Measurements from ENCODE around the gene LENEP. TPM values are rescaled to one million over a fixed set of nuclear protein-coding genes. Genes with fewer than 3 reads are reported as not detected.
A peak's percentile ranks its signal among the peaks of the same experiment; 100 is the strongest.

The LENEP gene
- total RNA-seq (1 to 10 TPM; 1.1 to 3.1 TPM), polyA plus RNA-seq (not detected)

- no peak within 1 kb of the TSS for H3K4me3 ChIP-seq (ENCODE audit: low read length in 2 of 2)
- Mint-ChIP-seq H3K4me3 (peak within 1 kb of the TSS in 1 of 8 donors; percentile 54), H3K36me3 (peaks cover 12 to 27% of the 10 kb centered on the region in 2 donors), H3K9me3 (peaks cover 0 to 3% (median 0%) of the 10 kb centered on the region in 8 donors), H3K4me1 (peaks cover 19 to 32% (median 25%) of the 10 kb centered on the region in 4 donors), H3K27ac (peak within 1 kb of the TSS in 3 of 7 donors; percentile 29 to 47 (median 40)), H3K27me3 (no peaks in the 10 kb centered on the region)
- no peak for DNase-seq
- ChIA-PET CTCF (ENCODE audit: partially characterized antibody) (interaction anchor here (0.9 to 16.3 kb wide), 10 partner anchors 10 to 59 kb away, joined by 3 to 381 read pairs (median 4); partner anchors contain the start of genes ADAM15, FLAD1, PBXIP1 and PYGO2), POLR2A (ENCODE audit: partially characterized antibody) (interaction anchor here (0.6 to 38.9 kb wide), 7 partner anchors 8 to 179 kb away, joined by 3 to 1543 read pairs (median 7); partner anchors contain the start of genes CKS1B, FLAD1, KRTCAP2 and PBXIP1)
- peaks cover 24% of the 10 kb centered on the region for H3K4me1 ChIP-seq (ENCODE audit: insufficient read depth, low read length)
- intact Hi-C loops (cut with micrococcal nuclease) = no loop called here
- peaks cover 17% of the 10 kb centered on the region for H3K36me3 ChIP-seq (ENCODE audit: insufficient read depth, low read length)
- no peak within 1 kb of the TSS for H3K27ac ChIP-seq (ENCODE audit: low read depth, low read length)
- no peaks in the 10 kb centered on the region for H3K27me3 ChIP-seq (ENCODE audit: insufficient read depth, low read length)
- H3K9me3 ChIP-seq (ENCODE audit: control insufficient read depth in 1 of 2, low read length in 2 of 2) = no peaks in the 10 kb centered on the region
Observed at GRCh38 chr1:154993572-154994268, at the start of gene LENEP. Gene LENEP (plus strand): TSS chr1:154993586. CDS start chr1:154993608, 22 bp downstream.

- peak overlapping the region; percentile 82 for H3K27ac ChIP-seq (ENCODE audit: low read depth, low read length)
- no peaks in the 10 kb centered on the region for H3K27me3 Mint-ChIP-seq
- peaks cover 79% of the 10 kb centered on the region for H3K4me1 ChIP-seq (ENCODE audit: insufficient read depth, low read length)
- peak overlapping the region; percentile 90 to 98 (median 97) for H3K27ac Mint-ChIP-seq
- no peaks in the 10 kb centered on the region for H3K9me3 ChIP-seq (ENCODE audit: control insufficient read depth in 1 of 2, low read length in 2 of 2)
- peak in 2 of 5 donors; percentile 45 to 47 for DNase-seq
- peak overlapping the region in 7 of 8 donors; percentile 29 to 85 (median 67) for H3K4me3 Mint-ChIP-seq
- ChIA-PET CTCF (ENCODE audit: partially characterized antibody) (interaction anchor here (0.6 to 4.4 kb wide), 16 partner anchors 8 to 378 kb away, joined by 3 to 14 read pairs (median 4); partner anchors contain the start of genes ADAR, FLAD1 and PMVK), POLR2A (ENCODE audit: partially characterized antibody) (interaction anchor here (0.8 to 1.4 kb wide), 7 partner anchors 9 to 322 kb away, joined by 3 to 8 read pairs (median 3); no protein-coding TSS in a partner anchor)
- no peaks in the 10 kb centered on the region for H3K27me3 ChIP-seq (ENCODE audit: insufficient read depth, low read length)
- H3K36me3 ChIP-seq (ENCODE audit: insufficient read depth, low read length) = peaks cover 47% of the 10 kb centered on the region
- H3K9me3 Mint-ChIP-seq = peaks cover 0 to 2% (median 0%) of the 10 kb centered on the region in 8 donors
- peaks cover 47 to 67% (median 58%) of the 10 kb centered on the region in 4 donors for H3K4me1 Mint-ChIP-seq
- H3K36me3 Mint-ChIP-seq = peaks cover 14 to 50% of the 10 kb centered on the region in 2 donors
- intact Hi-C loops (cut with micrococcal nuclease) = no loop called here
- no peak overlapping the region for H3K4me3 ChIP-seq (ENCODE audit: low read length in 2 of 2)
Observed at GRCh38 chr1:154943649-154944400, 49.6 kb upstream of the LENEP start.

- Histone ChIP-seq H3K4me3 (ENCODE audit: low read length in 2 of 2) (no peak overlapping the region), H3K27ac (ENCODE audit: low read depth, low read length) (peak overlapping the region; percentile 82), H3K27me3 (ENCODE audit: insufficient read depth, low read length) (no peaks in the 10 kb centered on the region), H3K9me3 (ENCODE audit: control insufficient read depth in 1 of 2, low read length in 2 of 2) (no peaks in the 10 kb centered on the region), H3K36me3 (ENCODE audit: insufficient read depth, low read length) (peaks cover 47% of the 10 kb centered on the region), H3K4me1 (ENCODE audit: insufficient read depth, low read length) (peaks cover 77% of the 10 kb centered on the region)
- intact Hi-C loops (cut with micrococcal nuclease) = no loop called here
- peak overlapping the region in 1 of 8 donors; percentile 85 for H3K4me3 Mint-ChIP-seq
- ChIA-PET CTCF (ENCODE audit: partially characterized antibody) (interaction anchor here (0.6 to 4.4 kb wide), 20 partner anchors 8 to 464 kb away, joined by 3 to 14 read pairs (median 3); partner anchors contain the start of genes ADAR, FLAD1 and PMVK), POLR2A (ENCODE audit: partially characterized antibody) (interaction anchor here (0.7 to 2.0 kb wide), 10 partner anchors 8 to 323 kb away, joined by 3 to 11 read pairs (median 3); partner anchors contain the start of genes FLAD1 and PMVK)
- peaks cover 0 to 2% (median 0%) of the 10 kb centered on the region in 8 donors for H3K9me3 Mint-ChIP-seq
- peaks cover 21 to 57% of the 10 kb centered on the region in 2 donors for H3K36me3 Mint-ChIP-seq
- peaks cover 47 to 69% (median 59%) of the 10 kb centered on the region in 4 donors for H3K4me1 Mint-ChIP-seq
- H3K27me3 Mint-ChIP-seq = no peaks in the 10 kb centered on the region
- peak overlapping the region; percentile 61 to 97 (median 96) for H3K27ac Mint-ChIP-seq
- DNase-seq = no peak
Observed at GRCh38 chr1:154944401-154945159, 48.8 kb upstream of the LENEP start.

- ChIA-PET CTCF (ENCODE audit: partially characterized antibody) (interaction anchor here (0.9 to 4.4 kb wide), 14 partner anchors 9 to 464 kb away, joined by 3 to 14 read pairs (median 4); partner anchors contain the start of genes ADAM15, ADAR, FLAD1 and PMVK), POLR2A (ENCODE audit: partially characterized antibody) (interaction anchor here (0.7 to 2.0 kb wide), 8 partner anchors 9 to 276 kb away, joined by 3 to 11 read pairs (median 3); partner anchors contain the start of genes FLAD1, PMVK and ZBTB7B)
- H3K27me3 Mint-ChIP-seq = no peaks in the 10 kb centered on the region
- H3K4me3 Mint-ChIP-seq = no peak overlapping the region
- Histone ChIP-seq H3K27me3 (ENCODE audit: insufficient read depth, low read length) (no peaks in the 10 kb centered on the region), H3K9me3 (ENCODE audit: control insufficient read depth in 1 of 2, low read length in 2 of 2) (no peaks in the 10 kb centered on the region), H3K4me1 (ENCODE audit: insufficient read depth, low read length) (peaks cover 72% of the 10 kb centered on the region), H3K27ac (ENCODE audit: low read depth, low read length) (peak overlapping the region; percentile 82), H3K4me3 (ENCODE audit: low read length in 2 of 2) (no peak overlapping the region), H3K36me3 (ENCODE audit: insufficient read depth, low read length) (peaks cover 49% of the 10 kb centered on the region)
- H3K4me1 Mint-ChIP-seq = peaks cover 42 to 66% (median 55%) of the 10 kb centered on the region in 4 donors
- DNase-seq = peak in 1 of 5 donors; percentile 22
- H3K36me3 Mint-ChIP-seq = peaks cover 23 to 58% of the 10 kb centered on the region in 2 donors
- H3K27ac Mint-ChIP-seq = peak overlapping the region; percentile 6 to 97 (median 62)
- intact Hi-C loops (cut with micrococcal nuclease) = no loop called here
- H3K9me3 Mint-ChIP-seq = peaks cover 0 to 2% (median 0%) of the 10 kb centered on the region in 8 donors
Observed at GRCh38 chr1:154945160-154945961, 48.0 kb upstream of the LENEP start.

- peaks cover 40 to 66% (median 55%) of the 10 kb centered on the region in 4 donors for H3K4me1 Mint-ChIP-seq
- DNase-seq = peak in 1 of 5 donors; percentile 29
- Histone ChIP-seq H3K27me3 (ENCODE audit: insufficient read depth, low read length) (no peaks in the 10 kb centered on the region), H3K4me3 (ENCODE audit: low read length in 2 of 2) (no peak overlapping the region), H3K36me3 (ENCODE audit: insufficient read depth, low read length) (peaks cover 58% of the 10 kb centered on the region), H3K9me3 (ENCODE audit: control insufficient read depth in 1 of 2, low read length in 2 of 2) (no peaks in the 10 kb centered on the region), H3K27ac (ENCODE audit: low read depth, low read length) (peak overlapping the region; percentile 82), H3K4me1 (ENCODE audit: insufficient read depth, low read length) (peaks cover 72% of the 10 kb centered on the region)
- peaks cover 29 to 64% of the 10 kb centered on the region in 2 donors for H3K36me3 Mint-ChIP-seq
- peak overlapping the region; percentile 51 to 97 (median 84) for H3K27ac Mint-ChIP-seq
- POLR2A ChIA-PET (ENCODE audit: partially characterized antibody) = interaction anchor here (1.1 to 2.0 kb wide), 4 partner anchors 9 to 139 kb away, joined by 3 to 11 read pairs (median 3); partner anchors contain the start of genes PMVK and ZBTB7B
- no peaks in the 10 kb centered on the region for H3K27me3 Mint-ChIP-seq
- intact Hi-C loops (cut with micrococcal nuclease) = no loop called here
- no peak overlapping the region for H3K4me3 Mint-ChIP-seq
- CTCF ChIA-PET (ENCODE audit: partially characterized antibody) = interaction anchor here (0.9 to 4.4 kb wide), 6 partner anchors 10 to 465 kb away, joined by 3 to 14 read pairs (median 4); partner anchors contain the start of genes ADAM15 and PMVK
- peaks cover 0 to 2% (median 0%) of the 10 kb centered on the region in 8 donors for H3K9me3 Mint-ChIP-seq
Observed at GRCh38 chr1:154945962-154946850, 47.2 kb upstream of the LENEP start.

Measured in CD4-positive, alpha-beta memory T cell (primary cell).